Progenitor cell of endocrine pancreas (in vitro differentiated cells): Measurements from ENCODE around the gene ATP12A. TPM values are rescaled to one million over a fixed set of nuclear protein-coding genes. Genes with fewer than 3 reads are reported as not detected.

Experiments
- DNase-seq: peaks from one replicate; pipeline ENCODE4 v3.0.0; 2021; ENCODE audit warnings: low spot score; ENCODE audit not compliant: unreplicated experiment
- H3K27ac Mint-ChIP-seq: 2 replicates; pipeline ENCODE4 v1.8.0; 2021; ENCODE audit warnings: mild to moderate bottlenecking, moderate library complexity, mixed read lengths
- H3K27me3 Mint-ChIP-seq: 2 replicates; pipeline ENCODE4 v1.8.0; 2021; ENCODE audit warnings: mixed read lengths
- H3K36me3 Mint-ChIP-seq: 2 replicates; pipeline ENCODE4 v1.8.0; 2022; ENCODE audit warnings: mixed read lengths; ENCODE audit not compliant: insufficient read depth
- H3K4me1 Mint-ChIP-seq: 2 replicates; pipeline ENCODE4 v1.8.0; 2021; ENCODE audit warnings: low read depth, mixed read lengths
- H3K4me3 Mint-ChIP-seq: 2 replicates; pipeline ENCODE4 v1.8.0; 2021; ENCODE audit warnings: low read depth, mild to moderate bottlenecking, moderate library complexity, mixed read lengths
- H3K9me3 Mint-ChIP-seq: 2 replicates; pipeline ENCODE4 v1.8.0; 2021; ENCODE audit warnings: low read depth, mixed read lengths
- total RNA-seq: library from RNA; stranded (reverse); gene quantifications from 2 replicates; pipeline ENCODE4 v1.2.1, GENCODE V29; 2021
- TF ChIP-seq, protein P1 (sequence below): fragments of 200-600 bp; sonication (generic); IDR thresholded peaks from one replicate; pipeline ENCODE4 v1.5.0; 2021; ENCODE audit warnings: antibody characterized with exemption, mild to moderate bottlenecking; ENCODE audit not compliant: unreplicated experiment

ATP12A gene
- total RNA-seq, 1 donor from 2014 or later, result 1.9 TPM

DNA sequence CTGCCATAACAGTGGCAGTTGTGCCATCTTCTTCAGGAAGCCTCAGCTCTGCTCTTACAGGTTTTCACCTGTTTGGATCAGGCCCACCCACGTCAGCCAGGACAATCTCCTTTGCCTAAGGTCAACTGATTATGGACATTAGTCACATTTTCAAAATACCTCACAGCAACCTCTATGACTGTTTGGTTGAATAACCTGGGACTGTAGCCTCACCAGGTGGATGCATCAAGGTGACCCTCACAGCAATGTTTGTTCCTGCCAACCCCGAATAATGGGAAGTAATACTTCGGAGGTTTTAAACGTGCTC is 17.2 kb upstream of the ATP12A start:
- Mint-ChIP-seq H3K9me3 (no peaks in the 10 kb centered on the region), H3K27ac (no peak overlapping the region), H3K4me1 (peaks cover 9% of the 10 kb centered on the region), H3K36me3 (no peaks in the 10 kb centered on the region), H3K27me3 (peaks cover 19% of the 10 kb centered on the region), H3K4me3 (no peak overlapping the region)
- TF ChIP-seq, protein P1, sequence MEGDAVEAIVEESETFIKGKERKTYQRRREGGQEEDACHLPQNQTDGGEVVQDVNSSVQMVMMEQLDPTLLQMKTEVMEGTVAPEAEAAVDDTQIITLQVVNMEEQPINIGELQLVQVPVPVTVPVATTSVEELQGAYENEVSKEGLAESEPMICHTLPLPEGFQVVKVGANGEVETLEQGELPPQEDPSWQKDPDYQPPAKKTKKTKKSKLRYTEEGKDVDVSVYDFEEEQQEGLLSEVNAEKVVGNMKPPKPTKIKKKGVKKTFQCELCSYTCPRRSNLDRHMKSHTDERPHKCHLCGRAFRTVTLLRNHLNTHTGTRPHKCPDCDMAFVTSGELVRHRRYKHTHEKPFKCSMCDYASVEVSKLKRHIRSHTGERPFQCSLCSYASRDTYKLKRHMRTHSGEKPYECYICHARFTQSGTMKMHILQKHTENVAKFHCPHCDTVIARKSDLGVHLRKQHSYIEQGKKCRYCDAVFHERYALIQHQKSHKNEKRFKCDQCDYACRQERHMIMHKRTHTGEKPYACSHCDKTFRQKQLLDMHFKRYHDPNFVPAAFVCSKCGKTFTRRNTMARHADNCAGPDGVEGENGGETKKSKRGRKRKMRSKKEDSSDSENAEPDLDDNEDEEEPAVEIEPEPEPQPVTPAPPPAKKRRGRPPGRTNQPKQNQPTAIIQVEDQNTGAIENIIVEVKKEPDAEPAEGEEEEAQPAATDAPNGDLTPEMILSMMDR, result no peak
- no peak for DNase-seq

GRCh38 chr13:24663586-24663985 is 16.6 kb upstream of the ATP12A start:
- Mint-ChIP-seq H3K36me3 (no peaks in the 10 kb centered on the region), H3K9me3 (no peaks in the 10 kb centered on the region), H3K27ac (no peak overlapping the region), H3K4me3 (no peak overlapping the region), H3K27me3 (peaks cover 23% of the 10 kb centered on the region), H3K4me1 (peaks cover 9% of the 10 kb centered on the region)
- TF ChIP-seq, protein P1, result no peak
- no peak for DNase-seq

- Mint-ChIP-seq H3K27ac (no peak overlapping the region), H3K4me1 (peaks cover under 1% of the 10 kb centered on the region)
- TF ChIP-seq, protein P1, result no peak
These were observed 15.3 kb upstream of the ATP12A start for GRCh38 chr13:24664726-24665409.

DNA sequence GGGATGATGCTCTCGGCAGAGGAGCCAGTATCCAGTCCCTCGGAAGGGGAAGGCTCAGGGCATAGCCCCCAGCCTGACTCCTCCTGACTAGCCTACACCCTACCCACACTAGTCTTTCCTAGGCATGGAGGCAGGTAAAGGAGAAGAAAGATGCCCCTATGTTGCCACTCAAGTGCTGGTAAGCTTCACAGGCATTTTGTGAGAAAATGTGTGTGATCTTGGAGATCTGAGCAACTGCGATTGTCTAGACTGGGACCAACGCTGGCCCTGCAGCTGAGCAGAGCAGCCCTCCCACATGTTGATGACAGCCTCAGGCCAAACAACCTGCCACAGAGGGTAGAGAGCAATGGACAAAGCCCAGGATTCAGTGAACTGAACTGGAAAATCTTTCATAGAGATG is 11.7 kb upstream of the ATP12A start:
- Mint-ChIP-seq H3K4me3 (no peak overlapping the region), H3K36me3 (no peaks in the 10 kb centered on the region), H3K9me3 (no peaks in the 10 kb centered on the region), H3K27ac (no peak overlapping the region), H3K27me3 (peaks cover 16% of the 10 kb centered on the region), H3K4me1 (peaks cover 28% of the 10 kb centered on the region)
- TF ChIP-seq, protein P1, result no peak
- DNase-seq, result no peak

More at GRCh38 chr13:24664726-24665409, 15.3 kb upstream of the ATP12A start:
- no peaks in the 10 kb centered on the region for H3K9me3 Mint-ChIP-seq
- no peak for DNase-seq
- peaks cover 24% of the 10 kb centered on the region for H3K27me3 Mint-ChIP-seq
- no peak overlapping the region for H3K4me3 Mint-ChIP-seq
- no peaks in the 10 kb centered on the region for H3K36me3 Mint-ChIP-seq

GRCh38 chr13:24668955-24669582 is 11.1 kb upstream of the ATP12A start:
- TF ChIP-seq, protein P1, result no peak
- Mint-ChIP-seq H3K4me3 (no peak overlapping the region), H3K27ac (no peak overlapping the region), H3K36me3 (no peaks in the 10 kb centered on the region), H3K27me3 (peaks cover 16% of the 10 kb centered on the region), H3K9me3 (no peaks in the 10 kb centered on the region), H3K4me1 (peaks cover 28% of the 10 kb centered on the region)
- no peak for DNase-seq
